Muscle layer of duodenum (tissue), 2 donors: ENCODE data around the gene SLC6A19.

Experiments used
- H3K27ac ChIP-seq: one replicate; pipeline ENCODE4 v1.7.0; 2013; ENCODE audit warnings: mild to moderate bottlenecking, low read length
- H3K27me3 ChIP-seq: one replicate; pipeline ENCODE4 v1.7.0; 2013; ENCODE audit warnings: low read depth, mild to moderate bottlenecking, control low read depth, low read length
- H3K36me3 ChIP-seq, 2 donors: one replicate each; pipeline ENCODE4 v1.7.0; 2013; ENCODE audit warnings: low read length in 2 of 2, control low read depth in 1 of 2, mild to moderate bottlenecking in 1 of 2; ENCODE audit not compliant: insufficient read depth in 2 of 2, control insufficient read depth in 1 of 2
- H3K4me1 ChIP-seq, 2 donors: one replicate each; pipeline ENCODE4 v1.7.0; 2013; ENCODE audit warnings: low read length in 2 of 2, mild to moderate bottlenecking in 2 of 2, control low read depth in 1 of 2, moderate library complexity in 1 of 2; ENCODE audit not compliant: insufficient read depth in 2 of 2, control insufficient read depth in 1 of 2
- H3K4me3 ChIP-seq, 2 donors: one replicate each; pipeline ENCODE4 v1.7.0; 2013; ENCODE audit warnings: low read length in 2 of 2, low read depth in 1 of 2, mild to moderate bottlenecking in 1 of 2
- H3K9me3 ChIP-seq, 2 donors: one replicate each; pipeline ENCODE4 v1.7.0; 2013; ENCODE audit warnings: low read length in 2 of 2, control low read depth in 1 of 2, mild to moderate bottlenecking in 1 of 2; ENCODE audit not compliant: control insufficient read depth in 1 of 2
- donor health status: healthy.

Gene SLC6A19

GRCh38 chr5:1167728-1168709 is 33.4 kb upstream of the SLC6A19 start:
- Histone ChIP-seq H3K27ac (no peak overlapping the region), H3K27me3 (no peaks in the 10 kb centered on the region), H3K9me3 (no peaks in the 10 kb centered on the region), H3K4me1 (peaks cover 0 to 6% of the 10 kb centered on the region in 2 donors), H3K4me3 (peak overlapping the region in 1 of 2 donors; percentile 13), H3K36me3 (no peaks in the 10 kb centered on the region)

- no peak overlapping the region for H3K4me3 ChIP-seq
- no peaks in the 10 kb centered on the region for H3K36me3 ChIP-seq
- H3K9me3 ChIP-seq = no peaks in the 10 kb centered on the region
- no peaks in the 10 kb centered on the region for H3K27me3 ChIP-seq
- H3K4me1 ChIP-seq = peaks cover 0 to 6% of the 10 kb centered on the region in 2 donors
- no peak overlapping the region for H3K27ac ChIP-seq
Observed at GRCh38 chr5:1168796-1169195, 32.6 kb upstream of the SLC6A19 start.

GRCh38 chr5:1169211-1170115 is 31.9 kb upstream of the SLC6A19 start:
- no peaks in the 10 kb centered on the region for H3K36me3 ChIP-seq
- H3K9me3 ChIP-seq = no peaks in the 10 kb centered on the region
- no peak overlapping the region for H3K27ac ChIP-seq
- no peaks in the 10 kb centered on the region for H3K27me3 ChIP-seq
- H3K4me1 ChIP-seq = peaks cover 0 to 8% of the 10 kb centered on the region in 2 donors
- no peak overlapping the region for H3K4me3 ChIP-seq

- H3K27me3 ChIP-seq = no peaks in the 10 kb centered on the region
- no peak overlapping the region for H3K4me3 ChIP-seq
- H3K4me1 ChIP-seq = peaks cover 0 to 8% of the 10 kb centered on the region in 2 donors
- H3K36me3 ChIP-seq = no peaks in the 10 kb centered on the region
- H3K27ac ChIP-seq = no peak overlapping the region
- H3K9me3 ChIP-seq = no peaks in the 10 kb centered on the region
Observed at GRCh38 chr5:1171340-1171941, 30.0 kb upstream of the SLC6A19 start.

- no peak overlapping the region for H3K4me3 ChIP-seq
- no peaks in the 10 kb centered on the region for H3K36me3 ChIP-seq
- peaks cover 0 to 8% of the 10 kb centered on the region in 2 donors for H3K4me1 ChIP-seq
- H3K9me3 ChIP-seq = no peaks in the 10 kb centered on the region
- no peak overlapping the region for H3K27ac ChIP-seq
- H3K27me3 ChIP-seq = no peaks in the 10 kb centered on the region
Observed at GRCh38 chr5:1172007-1172581, 29.3 kb upstream of the SLC6A19 start.

- Histone ChIP-seq H3K4me1 (peaks cover 0 to 5% of the 10 kb centered on the region in 2 donors), H3K4me3 (no peak overlapping the region), H3K9me3 (no peaks in the 10 kb centered on the region), H3K36me3 (no peaks in the 10 kb centered on the region), H3K27ac (no peak overlapping the region), H3K27me3 (no peaks in the 10 kb centered on the region)
Observed at GRCh38 chr5:1172670-1173404, 28.6 kb upstream of the SLC6A19 start.

GRCh38 chr5:1173485-1174070 is 27.8 kb upstream of the SLC6A19 start:
- no peak overlapping the region for H3K4me3 ChIP-seq
- H3K36me3 ChIP-seq = no peaks in the 10 kb centered on the region
- no peaks in the 10 kb centered on the region for H3K27me3 ChIP-seq
- no peak overlapping the region for H3K27ac ChIP-seq
- peaks cover 0 to 3% of the 10 kb centered on the region in 2 donors for H3K4me1 ChIP-seq
- no peaks in the 10 kb centered on the region for H3K9me3 ChIP-seq

GRCh38 chr5:1174122-1174936 is 27.1 kb upstream of the SLC6A19 start:
- Histone ChIP-seq H3K4me1 (peaks cover 0 to 3% of the 10 kb centered on the region in 2 donors), H3K4me3 (no peak overlapping the region), H3K27me3 (no peaks in the 10 kb centered on the region), H3K36me3 (no peaks in the 10 kb centered on the region), H3K9me3 (no peaks in the 10 kb centered on the region), H3K27ac (no peak overlapping the region)

- Histone ChIP-seq H3K4me1 (peaks cover 0 to 3% of the 10 kb centered on the region in 2 donors), H3K4me3 (no peak overlapping the region), H3K27me3 (no peaks in the 10 kb centered on the region), H3K27ac (no peak overlapping the region), H3K36me3 (no peaks in the 10 kb centered on the region), H3K9me3 (no peaks in the 10 kb centered on the region)
Observed at GRCh38 chr5:1175015-1175414, 26.4 kb upstream of the SLC6A19 start.
